Activated T-cell treated with anti-CD3 and anti-CD28 coated beads, Interleukin-2, amount 50 U/mL, for 24 hours (primary cell): ENCODE data around the gene LTBP1.

Experiments used
- DNase-seq: peaks from one replicate; pipeline ENCODE4 v3.0.0-alpha.2; 2020
- H3K27ac Mint-ChIP-seq: 2 replicates; pipeline ENCODE4 v1.8.0; 2020; ENCODE audit warnings: mild to moderate bottlenecking, mixed read lengths
- H3K27me3 Mint-ChIP-seq: 2 replicates; pipeline ENCODE4 v1.8.0; 2020; ENCODE audit warnings: mixed read lengths
- H3K36me3 Mint-ChIP-seq: 2 replicates; pipeline ENCODE4 v1.8.0; 2020; ENCODE audit warnings: low read depth, mixed read lengths
- H3K4me1 Mint-ChIP-seq: 2 replicates; pipeline ENCODE4 v1.8.0; 2020; ENCODE audit warnings: low read depth, mixed read lengths
- H3K4me3 Mint-ChIP-seq: 2 replicates; pipeline ENCODE4 v1.8.0; 2020; ENCODE audit warnings: mild to moderate bottlenecking, moderate library complexity, mixed read lengths
- H3K9me3 Mint-ChIP-seq: 2 replicates; pipeline ENCODE4 v1.8.0; 2020; ENCODE audit warnings: mixed read lengths

Gene LTBP1

DNA sequence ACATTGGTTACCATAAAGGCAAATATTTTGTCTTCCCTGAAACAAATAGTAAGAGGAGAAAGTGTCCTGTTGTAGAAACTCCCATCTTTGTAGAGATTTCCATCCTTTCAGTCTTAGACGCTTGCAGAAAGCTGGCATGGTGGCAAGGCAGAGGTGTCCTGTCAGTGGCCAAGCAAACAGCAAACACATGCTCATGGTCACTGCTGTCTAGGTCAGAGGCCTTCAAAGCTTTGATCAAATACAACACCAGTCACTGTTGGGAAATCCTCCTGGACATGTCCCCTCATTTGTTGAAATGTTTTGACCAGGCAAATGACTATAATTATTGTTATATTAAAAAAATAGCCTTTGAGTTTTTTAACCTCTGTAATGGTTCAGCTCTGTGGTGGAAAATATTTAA, 55.1 kb downstream of the LTBP1 start:
- no peak for DNase-seq
- H3K27me3 Mint-ChIP-seq, result no peaks in the 10 kb centered on the region
- no peak overlapping the region for H3K27ac Mint-ChIP-seq
- no peaks in the 10 kb centered on the region for H3K9me3 Mint-ChIP-seq
- no peaks in the 10 kb centered on the region for H3K4me1 Mint-ChIP-seq
- no peaks in the 10 kb centered on the region for H3K36me3 Mint-ChIP-seq
- no peak overlapping the region for H3K4me3 Mint-ChIP-seq

DNA sequence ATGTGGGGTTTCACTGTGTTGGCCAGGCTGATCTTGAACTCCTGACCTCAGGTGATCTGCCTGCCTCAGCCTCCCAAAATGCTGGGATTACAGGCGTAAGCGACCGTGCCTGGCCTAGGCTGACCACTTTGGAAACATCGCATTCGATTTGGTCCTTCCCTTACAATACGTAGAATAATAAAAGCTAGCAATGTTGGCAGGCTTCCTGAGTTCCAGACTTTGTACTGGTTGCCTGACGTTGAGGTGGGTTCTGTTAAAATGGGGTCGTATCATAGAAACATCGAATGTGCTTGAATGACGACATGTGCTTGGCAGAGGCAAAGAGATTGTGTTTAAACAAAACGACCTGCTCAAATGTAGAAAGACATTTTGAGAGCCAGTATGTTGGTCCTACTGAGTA, 56.1 kb downstream of the LTBP1 start:
- Mint-ChIP-seq H3K27me3 (no peaks in the 10 kb centered on the region), H3K36me3 (no peaks in the 10 kb centered on the region), H3K27ac (no peak overlapping the region), H3K4me1 (no peaks in the 10 kb centered on the region), H3K4me3 (no peak overlapping the region), H3K9me3 (no peaks in the 10 kb centered on the region)
- DNase-seq, result no peak

DNA sequence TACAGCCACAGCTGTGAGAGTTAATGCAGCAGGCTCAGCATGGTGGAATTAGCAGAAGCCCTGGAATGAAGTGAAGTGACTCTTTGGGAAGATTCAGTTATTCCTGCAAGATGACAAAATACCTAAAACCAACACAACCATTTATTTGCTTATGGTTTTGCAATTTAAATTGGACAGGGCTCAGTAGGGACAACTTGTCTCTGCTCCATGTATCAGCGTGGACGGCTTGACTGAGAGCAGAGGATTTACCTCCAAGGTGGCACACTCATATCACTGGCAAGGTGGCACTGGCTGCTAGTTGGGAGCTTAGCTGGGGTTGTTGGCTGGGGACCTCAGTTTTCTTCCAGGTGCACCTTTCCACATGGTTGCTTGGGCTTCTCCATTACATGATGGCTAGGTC, 58.3 kb downstream of the LTBP1 start:
- Mint-ChIP-seq H3K9me3 (no peaks in the 10 kb centered on the region), H3K4me1 (no peaks in the 10 kb centered on the region), H3K36me3 (no peaks in the 10 kb centered on the region), H3K27me3 (no peaks in the 10 kb centered on the region), H3K4me3 (no peak overlapping the region), H3K27ac (no peak overlapping the region)
- DNase-seq, result no peak

DNA sequence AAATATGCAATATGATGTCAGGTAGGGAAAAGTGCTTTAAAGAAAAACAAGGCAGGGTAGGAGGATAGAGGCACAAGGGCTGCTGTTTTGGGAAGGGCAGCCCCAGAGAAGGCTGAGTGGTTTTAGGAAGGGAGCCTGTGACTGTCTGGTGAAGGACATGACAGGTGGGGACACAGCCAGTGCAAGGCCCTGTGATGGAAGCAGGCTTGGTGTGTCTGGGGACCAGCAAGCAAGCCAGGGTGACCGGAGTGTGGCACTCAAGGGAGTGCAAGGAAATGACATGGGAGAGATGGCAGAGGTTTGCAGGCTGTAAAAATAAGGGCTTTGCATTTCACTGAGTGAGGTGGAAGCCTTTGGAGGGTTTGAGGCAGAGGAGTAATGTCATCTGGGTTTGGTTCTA, 62.0 kb downstream of the LTBP1 start:
- Mint-ChIP-seq H3K9me3 (no peaks in the 10 kb centered on the region), H3K27ac (no peak overlapping the region), H3K4me3 (no peak overlapping the region), H3K4me1 (no peaks in the 10 kb centered on the region), H3K27me3 (no peaks in the 10 kb centered on the region), H3K36me3 (no peaks in the 10 kb centered on the region)
- DNase-seq, result no peak

DNA sequence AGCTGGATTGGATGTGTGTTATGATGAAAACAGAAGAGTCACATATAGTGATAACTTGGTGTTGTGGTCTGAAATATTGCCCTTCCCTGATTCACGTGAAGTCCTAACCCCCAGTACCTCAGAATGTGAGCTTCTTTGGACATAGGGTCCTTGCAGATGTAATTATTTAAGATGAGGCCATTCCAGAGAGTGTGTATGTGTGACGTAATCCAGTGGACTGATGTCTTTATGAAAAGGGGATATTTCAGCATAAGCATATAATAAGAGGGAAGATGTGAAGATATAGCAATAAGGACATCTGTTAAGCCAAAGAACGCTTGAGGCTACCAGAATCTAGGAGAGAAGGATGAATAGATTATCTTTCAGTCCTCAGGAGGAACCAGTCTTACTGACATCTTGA, 62.5 kb downstream of the LTBP1 start:
- Mint-ChIP-seq H3K9me3 (no peaks in the 10 kb centered on the region), H3K36me3 (no peaks in the 10 kb centered on the region), H3K4me1 (no peaks in the 10 kb centered on the region), H3K27ac (no peak overlapping the region), H3K27me3 (no peaks in the 10 kb centered on the region), H3K4me3 (no peak overlapping the region)
- DNase-seq, result no peak

DNA sequence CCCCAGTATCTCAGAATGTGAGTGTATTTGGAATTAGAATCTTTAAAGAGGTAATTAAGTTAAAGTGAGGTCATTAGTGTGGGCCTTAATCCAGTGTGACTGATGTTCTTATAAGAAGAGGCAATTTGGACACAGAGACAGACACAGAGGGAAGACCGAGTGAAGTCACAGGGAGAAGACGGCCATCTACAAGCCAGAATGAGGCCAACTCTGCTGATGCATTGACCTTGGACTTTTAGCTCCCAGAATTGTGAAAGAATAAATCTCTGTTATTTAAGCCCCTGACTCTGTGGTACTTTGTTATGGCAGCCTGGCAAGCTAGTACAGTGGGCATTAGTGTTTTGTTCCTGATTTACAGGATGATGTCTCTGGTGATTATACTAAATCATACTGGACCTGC, 64.6 kb downstream of the LTBP1 start:
- H3K36me3 Mint-ChIP-seq, result no peaks in the 10 kb centered on the region
- H3K27ac Mint-ChIP-seq, result no peak overlapping the region
- H3K9me3 Mint-ChIP-seq, result no peaks in the 10 kb centered on the region
- H3K4me1 Mint-ChIP-seq, result no peaks in the 10 kb centered on the region
- no peaks in the 10 kb centered on the region for H3K27me3 Mint-ChIP-seq
- DNase-seq, result no peak
- no peak overlapping the region for H3K4me3 Mint-ChIP-seq

DNA sequence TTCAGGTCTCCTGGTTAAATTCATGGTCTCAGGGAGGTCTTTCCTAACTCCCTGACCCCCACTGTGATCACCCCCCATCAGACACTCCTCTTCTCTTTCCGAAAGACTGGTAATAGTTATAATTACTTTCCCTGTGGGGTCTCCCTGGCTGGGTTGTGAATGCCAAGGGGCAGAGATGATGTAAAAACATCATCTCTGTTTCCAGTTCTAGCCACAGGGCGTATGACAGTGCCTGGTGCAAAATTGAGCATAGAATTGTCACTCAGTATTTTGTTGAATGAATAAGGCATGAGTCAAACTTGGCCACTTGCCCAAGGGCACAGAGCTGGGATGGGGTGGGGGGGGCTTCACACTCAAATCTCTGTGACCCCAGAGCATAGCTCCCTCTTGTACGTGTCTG, 65.2 kb downstream of the LTBP1 start:
- DNase-seq, result no peak
- no peak overlapping the region for H3K27ac Mint-ChIP-seq
- H3K9me3 Mint-ChIP-seq, result no peaks in the 10 kb centered on the region
- no peaks in the 10 kb centered on the region for H3K36me3 Mint-ChIP-seq
- no peaks in the 10 kb centered on the region for H3K4me1 Mint-ChIP-seq
- H3K27me3 Mint-ChIP-seq, result no peaks in the 10 kb centered on the region
- no peak overlapping the region for H3K4me3 Mint-ChIP-seq

DNA sequence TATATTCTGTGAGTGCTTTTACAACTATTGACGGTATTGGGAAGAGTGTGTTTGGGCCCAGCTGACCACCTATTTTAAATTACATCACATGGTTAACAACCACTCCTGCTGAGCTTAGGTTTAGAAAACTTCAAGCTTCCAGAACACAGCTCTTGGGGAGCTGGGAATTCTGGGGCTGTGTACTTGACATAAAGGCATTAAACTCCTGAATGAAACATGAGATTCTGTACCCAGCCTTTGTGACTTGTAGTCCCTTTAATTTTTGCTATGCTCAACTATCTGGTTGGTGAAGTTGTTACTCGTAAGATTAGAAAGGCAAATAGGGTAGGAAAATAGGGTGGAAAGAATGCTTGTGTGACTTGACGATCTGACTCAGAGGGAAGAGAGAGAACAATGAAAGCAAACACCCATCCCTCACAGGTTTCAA, 66.9 kb downstream of the LTBP1 start:
- no peaks in the 10 kb centered on the region for H3K9me3 Mint-ChIP-seq
- DNase-seq, result no peak

DNA sequence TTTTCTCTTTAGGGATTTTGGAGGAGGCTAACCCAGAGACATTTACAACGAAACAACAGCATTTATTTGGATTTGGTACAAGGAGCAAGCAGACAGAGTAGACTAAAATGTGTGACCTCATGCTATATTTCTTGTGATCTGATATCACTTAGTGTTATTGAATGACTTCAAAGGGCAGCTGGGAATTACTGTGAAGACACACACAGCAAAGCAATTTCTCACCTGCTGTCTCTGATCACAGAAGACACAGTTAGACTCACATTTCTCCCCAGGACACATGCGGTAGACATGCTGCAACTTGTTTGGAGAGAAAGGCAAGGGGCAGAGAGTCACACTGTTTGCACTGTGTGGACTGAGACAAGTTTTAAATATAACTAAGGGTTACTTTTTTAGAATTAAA, 67.5 kb downstream of the LTBP1 start:
- no peak for DNase-seq
- H3K4me3 Mint-ChIP-seq, result no peak overlapping the region
- no peaks in the 10 kb centered on the region for H3K4me1 Mint-ChIP-seq
- no peaks in the 10 kb centered on the region for H3K9me3 Mint-ChIP-seq
- no peaks in the 10 kb centered on the region for H3K36me3 Mint-ChIP-seq
- no peak overlapping the region for H3K27ac Mint-ChIP-seq
- no peaks in the 10 kb centered on the region for H3K27me3 Mint-ChIP-seq

More for the DNA sequence above, 66.9 kb downstream of the LTBP1 start:
- Mint-ChIP-seq H3K27ac (no peak overlapping the region), H3K27me3 (no peaks in the 10 kb centered on the region), H3K36me3 (no peaks in the 10 kb centered on the region), H3K4me3 (no peak overlapping the region), H3K4me1 (no peaks in the 10 kb centered on the region)

DNA sequence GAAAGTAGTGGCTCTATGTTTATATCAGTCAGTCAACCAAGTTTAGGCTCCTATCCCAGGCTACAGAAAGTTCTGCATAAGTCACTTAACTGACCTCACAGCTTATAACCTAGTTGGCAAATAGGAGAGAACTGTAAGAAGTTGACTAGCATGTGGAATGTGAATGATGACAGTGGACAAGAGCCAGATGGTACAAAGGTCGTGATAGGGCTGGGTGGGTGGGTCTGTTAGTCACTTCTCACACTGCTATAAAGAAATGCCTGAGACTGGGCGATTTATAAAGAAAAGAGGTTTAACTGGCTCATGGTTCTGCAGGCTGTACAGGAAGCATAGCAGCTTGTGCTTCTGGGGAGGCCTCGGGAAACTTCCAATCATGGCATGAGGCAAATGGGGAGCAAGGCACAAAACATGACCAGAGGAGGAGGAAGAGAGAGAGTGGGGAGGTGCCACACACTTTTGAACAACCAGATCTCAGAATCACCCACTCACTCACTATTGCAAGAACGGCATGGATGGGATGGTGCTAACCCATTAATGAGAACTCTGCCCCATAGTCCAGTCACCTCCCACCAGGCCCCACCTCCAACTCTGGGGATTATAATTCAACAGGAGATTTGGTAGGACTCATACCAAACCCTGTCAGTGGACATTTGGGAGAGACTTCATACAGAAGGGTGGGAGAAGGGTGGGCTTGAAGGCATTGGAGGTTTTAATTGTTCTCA, 68.8 kb downstream of the LTBP1 start:
- Mint-ChIP-seq H3K4me3 (no peak overlapping the region), H3K36me3 (no peaks in the 10 kb centered on the region), H3K4me1 (no peaks in the 10 kb centered on the region), H3K9me3 (no peaks in the 10 kb centered on the region), H3K27me3 (peaks cover 4% of the 10 kb centered on the region), H3K27ac (no peak overlapping the region)
- DNase-seq, result no peak

DNA sequence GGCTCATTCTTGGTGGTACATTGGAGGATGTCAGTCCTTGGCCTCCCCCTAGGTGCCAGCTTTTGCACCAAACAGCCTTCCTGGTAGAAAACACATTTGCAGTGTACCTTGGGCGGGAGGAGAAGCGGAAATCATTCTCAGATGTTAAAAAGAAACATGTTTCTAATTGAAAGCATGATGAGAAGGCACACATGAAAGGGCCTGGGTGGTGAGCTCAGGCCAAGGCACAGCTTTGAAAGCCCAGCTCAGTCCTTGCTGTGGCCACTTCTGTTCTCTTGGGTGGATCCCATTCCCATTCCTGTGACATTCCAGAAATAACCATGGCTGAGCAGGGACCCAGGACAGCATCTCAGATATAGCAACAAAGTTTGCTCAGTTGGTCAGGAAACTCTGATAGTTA, 71.5 kb downstream of the LTBP1 start:
- DNase-seq, result no peak
- Mint-ChIP-seq H3K27ac (no peak overlapping the region), H3K4me1 (no peaks in the 10 kb centered on the region), H3K36me3 (no peaks in the 10 kb centered on the region), H3K27me3 (peaks cover 23% of the 10 kb centered on the region), H3K9me3 (no peaks in the 10 kb centered on the region), H3K4me3 (no peak overlapping the region)

DNA sequence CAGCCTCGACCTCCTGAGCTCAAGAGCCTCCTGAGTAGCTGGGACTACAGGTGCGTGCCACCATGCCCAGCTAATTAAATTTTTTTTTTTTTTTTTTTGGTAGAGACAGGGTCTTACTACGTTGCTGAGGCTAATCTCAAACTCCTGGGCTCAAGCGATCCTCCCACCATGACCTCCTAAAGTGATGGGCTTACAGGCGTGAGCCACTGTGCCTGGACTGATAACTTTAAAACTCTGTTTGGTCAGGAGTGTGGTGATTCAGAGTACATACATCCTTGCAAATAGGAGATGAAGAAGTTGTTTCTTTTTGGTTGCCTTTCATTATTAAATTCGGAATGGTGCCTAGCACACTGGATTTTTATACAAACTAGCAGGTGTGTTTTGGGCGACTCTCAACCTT, 73.0 kb downstream of the LTBP1 start:
- H3K4me3 Mint-ChIP-seq, result no peak overlapping the region
- H3K4me1 Mint-ChIP-seq, result peaks cover 3% of the 10 kb centered on the region
- H3K27ac Mint-ChIP-seq, result no peak overlapping the region
- H3K9me3 Mint-ChIP-seq, result no peaks in the 10 kb centered on the region
- peaks cover 36% of the 10 kb centered on the region for H3K27me3 Mint-ChIP-seq
- no peaks in the 10 kb centered on the region for H3K36me3 Mint-ChIP-seq
- no peak for DNase-seq

DNA sequence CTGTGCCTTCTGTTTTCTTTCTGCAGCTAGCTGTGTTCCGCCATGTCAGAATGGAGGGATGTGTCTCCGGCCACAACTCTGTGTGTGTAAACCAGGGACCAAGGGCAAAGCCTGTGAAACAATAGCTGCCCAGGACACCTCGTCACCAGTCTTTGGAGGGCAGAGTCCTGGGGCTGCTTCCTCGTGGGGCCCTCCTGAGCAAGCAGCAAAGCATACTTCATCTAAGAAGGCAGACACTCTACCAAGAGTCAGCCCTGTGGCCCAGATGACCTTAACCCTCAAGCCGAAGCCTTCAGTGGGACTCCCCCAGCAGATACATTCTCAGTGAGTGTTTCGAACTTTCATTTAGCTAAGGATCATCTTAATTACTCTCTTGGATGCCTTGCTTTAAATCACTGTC, 74.1 kb downstream of the LTBP1 start:
- no peak for DNase-seq
- Mint-ChIP-seq H3K9me3 (no peaks in the 10 kb centered on the region), H3K27ac (no peak overlapping the region), H3K36me3 (no peaks in the 10 kb centered on the region), H3K4me3 (no peak overlapping the region), H3K27me3 (peaks cover 42% of the 10 kb centered on the region), H3K4me1 (peaks cover 3% of the 10 kb centered on the region)

DNA sequence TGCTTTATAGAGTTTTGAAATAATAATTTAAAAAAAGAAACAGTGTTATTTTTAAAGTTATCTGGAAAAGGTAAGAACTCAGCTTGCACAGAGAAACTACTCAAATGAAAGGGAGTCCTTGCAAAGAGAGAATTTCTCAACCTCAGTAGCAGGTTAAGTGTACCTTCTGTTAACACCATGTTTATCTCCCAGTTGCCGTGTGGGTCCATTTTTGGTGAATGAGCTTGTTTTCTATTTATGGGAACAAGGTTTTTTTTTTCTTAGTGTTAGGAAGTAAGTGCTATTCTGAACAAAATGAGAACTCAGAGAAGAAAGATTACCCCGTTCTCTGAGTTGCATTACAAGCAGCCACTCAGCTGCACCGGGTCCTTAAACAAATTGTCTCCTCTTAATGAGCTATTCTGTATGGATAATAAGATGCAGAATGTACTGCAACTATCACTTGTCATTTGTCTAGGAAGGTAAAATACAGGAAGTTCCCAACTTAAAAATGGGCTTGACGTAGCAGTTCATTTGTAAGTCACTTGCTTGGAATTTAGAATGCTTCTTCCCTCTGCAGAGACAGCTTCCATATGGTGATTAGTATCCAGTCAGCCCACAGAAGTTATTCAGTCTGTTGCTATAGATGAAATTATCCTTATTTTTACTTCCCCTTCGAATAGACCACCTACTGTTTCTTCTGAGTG, 74.9 kb downstream of the LTBP1 start:
- Mint-ChIP-seq H3K36me3 (no peaks in the 10 kb centered on the region), H3K4me1 (peaks cover 3% of the 10 kb centered on the region), H3K9me3 (no peaks in the 10 kb centered on the region), H3K4me3 (no peak overlapping the region), H3K27ac (no peak overlapping the region), H3K27me3 (peaks cover 42% of the 10 kb centered on the region)
- DNase-seq, result no peak

DNA sequence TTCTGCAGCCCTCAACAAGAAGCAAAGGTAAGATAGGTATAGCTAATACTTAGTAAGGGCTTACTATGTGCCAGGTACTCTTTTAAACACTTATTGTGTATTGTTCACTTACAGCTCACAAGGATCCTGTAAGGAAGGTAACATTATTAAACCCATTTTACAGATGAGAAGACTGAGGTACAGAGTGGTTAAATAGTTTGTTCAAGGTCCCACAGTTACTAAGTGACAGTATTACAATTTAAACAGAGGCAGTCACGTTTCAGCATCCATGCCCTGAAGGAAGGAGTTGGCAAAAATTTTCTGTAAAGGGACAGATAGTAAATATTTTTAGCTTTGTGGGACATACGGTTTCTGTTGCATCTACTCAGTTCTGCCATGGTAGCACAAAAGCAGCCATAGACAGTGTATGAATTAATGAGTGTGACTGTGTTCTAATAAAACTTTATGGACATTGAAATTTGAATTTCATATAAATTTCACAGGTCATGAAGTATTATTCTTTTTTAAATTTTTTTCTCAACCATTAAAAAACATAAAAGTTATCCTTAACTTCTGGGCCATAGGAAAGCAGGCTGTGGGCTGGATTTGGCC, 75.7 kb downstream of the LTBP1 start:
- no peaks in the 10 kb centered on the region for H3K36me3 Mint-ChIP-seq
- no peak for DNase-seq
- peaks cover 3% of the 10 kb centered on the region for H3K4me1 Mint-ChIP-seq
- H3K27ac Mint-ChIP-seq, result no peak overlapping the region
- H3K4me3 Mint-ChIP-seq, result no peak overlapping the region
- H3K9me3 Mint-ChIP-seq, result no peaks in the 10 kb centered on the region
- peaks cover 42% of the 10 kb centered on the region for H3K27me3 Mint-ChIP-seq
